Measurements from ENCODE around the gene HOXB13. TPM values are rescaled to one million over a fixed set of nuclear protein-coding genes. Genes with fewer than 3 reads are reported as not detected.

HOXB13 gene
- total RNA-seq, 6 experiments from 2014 or later: not detected

DNA sequence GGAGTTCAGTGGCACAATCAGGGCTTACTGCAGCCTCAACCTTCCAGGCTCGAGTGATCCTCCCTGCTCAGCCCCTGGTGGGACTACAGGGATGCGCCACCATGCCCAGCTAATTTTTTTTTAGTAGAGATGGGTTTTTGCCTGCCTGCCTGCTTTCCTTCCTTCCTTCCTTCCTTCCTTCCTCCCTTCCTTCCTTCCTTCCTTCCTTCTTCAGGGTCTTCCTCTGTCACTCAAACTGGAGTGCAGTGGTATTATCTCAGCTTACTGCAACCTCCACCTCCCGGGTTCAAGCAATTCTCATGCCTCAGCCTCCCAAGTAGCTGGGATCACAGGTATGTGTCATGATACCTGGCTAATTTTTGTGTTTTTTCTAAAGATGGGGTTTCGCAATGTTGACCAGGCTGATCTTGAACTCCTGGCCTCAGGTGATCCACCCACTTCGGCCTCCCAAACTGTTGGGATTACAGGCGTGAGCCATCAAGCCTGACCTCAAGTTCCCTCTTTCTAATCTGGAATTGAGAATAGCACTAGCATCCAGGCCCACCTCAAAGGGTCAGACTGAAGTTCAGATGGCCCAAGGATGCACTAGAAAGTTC, 51.5 kb downstream of the HOXB13 start:
- DNase-seq: no peak
- TF ChIP-seq, protein P1, sequence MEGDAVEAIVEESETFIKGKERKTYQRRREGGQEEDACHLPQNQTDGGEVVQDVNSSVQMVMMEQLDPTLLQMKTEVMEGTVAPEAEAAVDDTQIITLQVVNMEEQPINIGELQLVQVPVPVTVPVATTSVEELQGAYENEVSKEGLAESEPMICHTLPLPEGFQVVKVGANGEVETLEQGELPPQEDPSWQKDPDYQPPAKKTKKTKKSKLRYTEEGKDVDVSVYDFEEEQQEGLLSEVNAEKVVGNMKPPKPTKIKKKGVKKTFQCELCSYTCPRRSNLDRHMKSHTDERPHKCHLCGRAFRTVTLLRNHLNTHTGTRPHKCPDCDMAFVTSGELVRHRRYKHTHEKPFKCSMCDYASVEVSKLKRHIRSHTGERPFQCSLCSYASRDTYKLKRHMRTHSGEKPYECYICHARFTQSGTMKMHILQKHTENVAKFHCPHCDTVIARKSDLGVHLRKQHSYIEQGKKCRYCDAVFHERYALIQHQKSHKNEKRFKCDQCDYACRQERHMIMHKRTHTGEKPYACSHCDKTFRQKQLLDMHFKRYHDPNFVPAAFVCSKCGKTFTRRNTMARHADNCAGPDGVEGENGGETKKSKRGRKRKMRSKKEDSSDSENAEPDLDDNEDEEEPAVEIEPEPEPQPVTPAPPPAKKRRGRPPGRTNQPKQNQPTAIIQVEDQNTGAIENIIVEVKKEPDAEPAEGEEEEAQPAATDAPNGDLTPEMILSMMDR (IDR thresholded peaks at IDR 0.05): no peak
- H3K27me3 Mint-ChIP-seq (ENCODE audit: insufficient read depth): peaks cover 30% of the 10 kb centered on the region
- H3K4me3 Mint-ChIP-seq: no peak overlapping the region
- H3K27ac Mint-ChIP-seq: no peak overlapping the region
- H3K9me3 Mint-ChIP-seq: no peaks in the 10 kb centered on the region
- peaks cover 10% of the 10 kb centered on the region for H3K4me1 Mint-ChIP-seq (ENCODE audit: low read depth)
- no peaks in the 10 kb centered on the region for H3K36me3 Mint-ChIP-seq (ENCODE audit: low read depth)

Small RNAs within 50 kb of the gene (microRNA-seq; reads per million reads assigned to microRNA genes)
- gene MIR3185: not detected

Other genes with a start within 250 kb of the HOXB13 start
- not detected for gene HOXB1, start 197.7 kb downstream of the HOXB13 start, total RNA-seq (2021; fragmentation: NEBNext Ultra II Directional; extraction: Animal tissue kit (Norgen Biotek cat#: 25700))
- not detected for gene HOXB2, start 183.6 kb downstream of the HOXB13 start, total RNA-seq (2021; fragmentation: NEBNext Ultra II Directional; extraction: Animal tissue kit (Norgen Biotek cat#: 25700))
- not detected for gene HOXB4, start 150.4 kb downstream of the HOXB13 start, total RNA-seq (2021; fragmentation: NEBNext Ultra II Directional; extraction: Animal tissue kit (Norgen Biotek cat#: 25700))
- not detected for gene HOXB3, start 138.5 kb downstream of the HOXB13 start, total RNA-seq (2021; fragmentation: NEBNext Ultra II Directional; extraction: Animal tissue kit (Norgen Biotek cat#: 25700))
- gene HOXB5, start 135.0 kb downstream of the HOXB13 start, total RNA-seq (2021; fragmentation: NEBNext Ultra II Directional; extraction: Animal tissue kit (Norgen Biotek cat#: 25700)): not detected
- gene HOXB6, start 123.8 kb downstream of the HOXB13 start, total RNA-seq (2021; fragmentation: NEBNext Ultra II Directional; extraction: Animal tissue kit (Norgen Biotek cat#: 25700)): not detected
- not detected for gene HOXB7, start 117.7 kb downstream of the HOXB13 start, total RNA-seq (2021; fragmentation: NEBNext Ultra II Directional; extraction: Animal tissue kit (Norgen Biotek cat#: 25700))
- gene HOXB8, start 113.5 kb downstream of the HOXB13 start, total RNA-seq (2021; fragmentation: NEBNext Ultra II Directional; extraction: Animal tissue kit (Norgen Biotek cat#: 25700)): not detected
- not detected for gene HOXB9, start 102.4 kb downstream of the HOXB13 start, total RNA-seq (2021; fragmentation: NEBNext Ultra II Directional; extraction: Animal tissue kit (Norgen Biotek cat#: 25700))
- gene PRAC1, start 6.2 kb downstream of the HOXB13 start, total RNA-seq (2021; fragmentation: NEBNext Ultra II Directional; extraction: Animal tissue kit (Norgen Biotek cat#: 25700)): not detected
- not detected for gene PRAC2, start 5.6 kb downstream of the HOXB13 start, total RNA-seq (2021; fragmentation: NEBNext Ultra II Directional; extraction: Animal tissue kit (Norgen Biotek cat#: 25700))
- gene TTLL6, start 88.5 kb upstream of the HOXB13 start, total RNA-seq (2021; fragmentation: NEBNext Ultra II Directional; extraction: Animal tissue kit (Norgen Biotek cat#: 25700)): not detected
- gene CALCOCO2, start 102.3 kb upstream of the HOXB13 start, total RNA-seq (2021; fragmentation: NEBNext Ultra II Directional; extraction: Animal tissue kit (Norgen Biotek cat#: 25700)): 10 to 100 TPM; 71.5 to 91.1 (median 84.5) TPM
- gene ATP5MC1, start 164.0 kb upstream of the HOXB13 start, total RNA-seq (2021; fragmentation: NEBNext Ultra II Directional; extraction: Animal tissue kit (Norgen Biotek cat#: 25700)): 100 to 1,000 TPM; 125 to 158 (median 145) TPM
- gene UBE2Z, start 179.7 kb upstream of the HOXB13 start, total RNA-seq (2021; fragmentation: NEBNext Ultra II Directional; extraction: Animal tissue kit (Norgen Biotek cat#: 25700)): 100 to 1,000 TPM; 117 to 135 (median 125) TPM
- gene SNF8, start 216.1 kb upstream of the HOXB13 start, total RNA-seq (2021; fragmentation: NEBNext Ultra II Directional; extraction: Animal tissue kit (Norgen Biotek cat#: 25700)): 100 to 1,000 TPM; 131 to 176 (median 157) TPM
- under 1 TPM in 4 of 6 experiments, not detected in 2; 0.31 to 0.60 (median 0.35) TPM for gene GIP, start 239.8 kb upstream of the HOXB13 start, total RNA-seq (2021; fragmentation: NEBNext Ultra II Directional; extraction: Animal tissue kit (Norgen Biotek cat#: 25700))